SH-SY5Y (cell line): ENCODE measurements around the gene IL1RL2.

Experiments used
- GATA2 ChIP-seq: IDR thresholded peaks from 2 replicates; pipeline ENCODE4 v1.6.1; 2011; ENCODE audit warnings: mild to moderate bottlenecking, low read depth, low read length
- GATA3 ChIP-seq: IDR thresholded peaks from 2 replicates; pipeline ENCODE4 v1.6.1; 2011; ENCODE audit warnings: low read depth, mild to moderate bottlenecking, low read length, moderate library complexity

Gene IL1RL2

DNA sequence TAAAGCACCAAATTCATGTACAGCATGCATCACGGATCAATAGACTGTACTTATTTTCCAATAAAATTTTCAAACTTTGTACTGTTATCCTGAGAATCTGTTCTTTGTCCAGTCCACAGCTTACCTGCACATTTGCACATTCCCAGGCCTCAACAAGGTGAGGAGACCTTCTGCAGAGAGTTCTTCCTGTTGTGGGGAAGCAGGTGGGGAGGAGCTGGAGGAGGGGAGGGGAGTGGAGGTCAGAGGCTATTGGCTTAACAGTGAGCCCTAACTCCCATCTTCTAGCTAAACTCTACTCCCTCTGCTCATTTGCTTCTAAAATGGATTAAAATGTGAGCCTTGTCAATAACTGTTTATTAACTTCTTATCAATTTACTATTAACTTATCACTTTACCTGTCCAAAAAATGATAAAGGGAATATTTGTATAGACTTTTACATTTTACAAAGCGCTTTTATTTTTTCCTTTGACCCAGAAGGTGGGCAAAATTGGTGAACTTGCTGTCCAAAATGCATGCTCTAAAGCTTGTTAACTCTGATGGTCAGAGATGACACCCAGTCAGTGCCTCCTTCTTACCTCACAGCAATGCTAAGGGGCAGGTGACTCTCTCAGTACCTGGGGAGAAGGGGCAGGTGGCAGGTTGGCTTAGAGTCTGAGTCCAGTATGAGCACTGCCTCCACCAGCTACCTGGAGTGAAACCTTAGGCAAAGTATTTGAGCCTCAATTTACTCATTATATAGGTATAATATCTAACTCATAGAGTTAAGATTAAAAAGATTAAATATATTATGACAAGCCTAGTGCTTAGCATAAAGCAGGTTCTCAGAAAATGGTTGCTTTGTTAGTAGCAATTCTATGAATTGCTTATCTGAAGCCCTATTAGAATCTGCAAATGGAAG, 6.8 kb upstream of the IL1RL2 start:
- TF ChIP-seq GATA2, result no peak
- no peak for TF ChIP-seq GATA3

DNA sequence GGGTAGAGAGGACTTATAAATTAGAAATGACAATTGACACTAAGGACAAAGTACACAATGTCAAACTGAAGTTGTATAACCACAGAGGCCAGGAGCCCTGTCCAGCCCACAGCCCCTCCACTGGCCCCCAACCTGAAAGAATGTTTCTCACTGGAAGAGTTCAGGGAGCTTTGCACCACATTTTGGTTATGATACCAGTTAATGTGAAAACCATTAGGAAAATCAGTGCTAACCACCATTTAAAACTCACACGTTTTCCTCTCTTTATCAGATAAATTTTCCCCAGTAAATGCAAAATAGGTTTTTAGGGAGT, 6.2 kb upstream of the IL1RL2 start:
- no peak for TF ChIP-seq GATA2
- no peak for TF ChIP-seq GATA3

DNA sequence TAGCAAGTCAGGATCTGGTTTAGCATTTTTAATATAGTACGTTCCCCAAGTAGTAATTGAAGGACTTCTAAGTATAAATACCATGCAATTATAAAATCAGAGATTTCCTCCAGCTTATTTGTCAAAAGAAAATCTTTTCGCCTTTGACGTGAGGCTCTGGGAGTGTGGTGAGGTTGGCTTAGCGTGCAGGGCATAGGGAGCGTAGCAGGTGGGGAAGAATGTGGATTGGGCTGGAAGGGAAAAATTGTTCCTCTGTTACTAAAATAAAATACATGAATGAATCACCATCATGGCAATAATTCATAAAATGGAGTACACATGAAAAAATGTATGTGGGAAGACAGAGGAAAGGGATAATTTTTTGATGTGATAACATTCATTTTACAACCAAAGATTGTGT, 5.4 kb upstream of the IL1RL2 start:
- TF ChIP-seq GATA3 (no peak), GATA2 (no peak)

DNA sequence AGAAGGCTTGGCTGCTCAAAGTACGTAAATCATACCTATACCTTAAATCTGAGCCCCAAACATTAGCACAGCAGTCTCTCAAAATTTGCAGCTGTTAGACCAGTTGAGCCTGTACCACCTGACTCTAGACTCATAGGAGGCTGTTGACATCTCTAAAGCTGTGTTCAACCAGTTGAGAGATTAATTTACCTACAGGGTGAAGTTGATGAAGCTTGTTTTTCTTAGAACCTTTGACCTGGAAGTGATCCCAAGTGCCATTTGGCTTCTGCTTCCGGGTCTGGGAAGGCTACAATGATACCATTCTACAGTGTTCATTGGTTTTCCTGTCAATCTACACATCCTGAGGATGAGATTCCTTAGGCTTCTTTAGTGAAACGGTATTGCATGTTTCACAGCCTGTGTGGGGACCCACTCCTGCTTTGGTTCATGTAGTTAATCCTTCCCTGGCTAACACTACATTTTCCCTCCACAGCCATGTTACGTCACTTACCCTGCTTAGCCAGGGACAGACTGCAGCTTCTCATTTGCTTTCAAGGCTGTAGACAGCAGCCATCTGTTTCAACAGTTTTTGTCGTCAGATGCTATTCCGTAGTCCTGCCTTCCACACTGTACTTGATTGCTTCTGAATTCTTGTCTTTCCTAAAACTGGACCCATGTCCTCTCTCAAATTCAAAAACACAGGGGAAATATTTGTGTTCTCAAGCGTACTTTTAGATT, 4.7 kb upstream of the IL1RL2 start:
- no peak for TF ChIP-seq GATA3
- TF ChIP-seq GATA2, result no peak

DNA sequence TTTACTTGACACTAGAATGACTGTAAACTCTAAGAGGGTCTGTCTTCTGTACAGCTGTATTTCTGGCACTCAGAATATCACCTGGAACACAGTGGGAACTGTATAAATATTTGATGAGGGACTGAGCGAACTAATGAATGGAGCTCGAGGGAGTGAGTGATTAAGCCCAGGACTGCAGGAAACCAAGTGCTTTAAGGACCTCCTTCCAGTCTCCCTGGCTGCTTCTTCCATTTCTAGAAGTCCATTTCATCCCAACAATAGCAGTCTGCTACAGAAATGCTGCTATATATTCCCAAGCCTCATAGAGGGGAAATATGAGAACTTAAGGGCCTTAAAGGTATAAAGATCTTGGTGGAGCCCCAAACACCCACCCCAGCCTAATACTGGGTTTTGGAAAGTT, 2.8 kb upstream of the IL1RL2 start:
- TF ChIP-seq GATA3 (no peak), GATA2 (no peak)

DNA sequence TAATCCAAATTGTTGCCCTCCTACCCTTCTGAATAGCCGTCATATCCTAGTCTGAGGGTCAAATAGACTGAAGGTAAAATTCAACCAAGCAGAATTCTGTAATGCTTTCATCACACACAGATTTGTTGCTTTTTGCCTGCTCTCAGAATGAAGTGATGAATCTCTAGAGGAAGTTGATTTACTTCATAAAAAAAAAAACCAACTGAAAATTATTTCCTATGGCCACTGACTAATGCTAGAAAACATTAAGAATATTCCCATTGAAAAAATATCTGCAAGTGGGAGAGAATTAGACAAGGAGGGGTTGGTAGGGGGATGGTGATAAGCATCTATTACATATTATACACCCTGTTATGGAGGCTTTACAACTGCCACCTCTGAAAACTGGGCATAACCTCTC, 2.3 kb upstream of the IL1RL2 start:
- TF ChIP-seq GATA3, result no peak

DNA sequence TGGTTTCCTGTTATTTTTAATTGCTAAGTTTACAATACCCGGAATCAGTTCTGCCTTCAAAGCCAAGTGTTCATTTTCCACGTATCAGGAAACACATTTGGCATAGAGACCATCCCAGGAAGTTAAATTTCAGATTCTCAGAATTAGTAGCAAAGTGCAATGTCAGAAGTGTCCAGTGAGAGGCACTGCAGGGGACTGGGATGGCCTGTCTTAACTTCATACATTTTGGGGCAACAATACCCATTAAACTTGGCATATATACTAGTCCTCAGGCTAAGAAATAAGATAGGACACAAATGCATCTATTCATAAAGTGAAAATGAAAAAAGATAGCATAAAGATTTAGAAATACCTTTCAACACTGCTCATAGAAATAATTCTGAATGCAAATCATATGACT, 1.5 kb upstream of the IL1RL2 start:
- TF ChIP-seq GATA2 (no peak), GATA3 (no peak)

DNA sequence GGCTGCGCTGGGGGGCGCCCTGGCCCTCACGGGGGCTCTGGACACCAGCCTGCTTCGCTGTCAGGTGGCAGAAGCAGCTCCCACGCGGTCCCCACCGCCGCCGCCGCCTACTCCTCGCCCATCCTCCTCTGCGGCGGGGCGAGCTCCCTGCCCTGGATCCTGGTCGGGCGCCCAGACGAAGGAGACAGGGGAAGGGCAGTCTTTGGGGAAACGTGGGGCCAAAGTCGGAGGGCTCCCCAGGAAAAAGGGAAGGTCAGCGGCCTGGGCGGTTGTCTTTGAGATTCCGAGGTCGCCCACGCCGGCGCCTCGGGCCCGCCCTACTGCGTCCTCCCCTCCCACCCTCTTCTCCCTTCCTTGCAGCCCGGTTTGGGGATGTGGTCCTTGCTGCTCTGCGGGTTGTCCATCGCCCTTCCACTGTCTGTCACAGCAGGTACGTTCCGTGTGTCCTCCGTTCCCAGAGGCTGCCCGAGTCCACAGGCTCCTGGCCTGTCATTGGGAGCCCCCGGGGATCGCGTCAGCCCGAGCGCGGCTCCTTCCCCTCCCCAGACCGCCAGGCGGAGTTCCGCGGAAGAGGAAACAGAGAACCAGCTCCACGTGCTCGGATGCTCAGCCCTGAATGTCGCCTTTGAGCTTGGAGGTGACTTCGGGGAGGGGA, 800 bp downstream of the IL1RL2 start:
- TF ChIP-seq GATA2 (no peak), GATA3 (no peak)

DNA sequence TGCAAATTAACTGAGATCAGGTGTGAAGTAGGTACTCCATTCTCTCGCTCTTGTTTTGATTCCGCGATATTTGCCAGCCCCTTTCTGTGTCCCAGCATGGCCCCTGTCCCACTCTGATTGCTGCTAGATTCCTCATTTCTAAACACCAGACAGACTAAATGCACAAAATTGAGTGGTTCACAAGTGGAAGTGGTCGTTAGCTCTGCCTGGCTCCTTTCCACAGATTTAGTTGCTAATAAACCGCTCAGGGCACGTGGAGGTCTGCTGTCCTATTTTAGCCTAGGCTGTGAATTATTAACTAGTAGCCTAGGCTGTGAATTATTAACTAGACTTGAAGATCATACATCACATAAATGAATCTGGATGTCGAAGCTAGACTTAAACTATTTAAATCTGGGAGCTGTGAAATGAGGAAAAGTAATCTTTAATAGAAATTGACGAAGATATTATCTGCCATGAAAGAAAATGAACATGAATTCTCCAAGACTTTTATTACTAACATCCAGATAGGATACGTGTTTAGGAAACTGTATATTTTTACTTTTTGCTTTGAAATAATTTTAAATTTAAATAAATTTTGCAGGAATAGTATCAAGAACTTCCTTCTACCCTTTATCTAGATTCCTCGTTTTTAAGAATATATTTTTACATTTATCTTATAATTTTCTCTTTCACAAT, 3.7 kb downstream of the IL1RL2 start:
- TF ChIP-seq GATA3, result no peak
- TF ChIP-seq GATA2, result no peak

DNA sequence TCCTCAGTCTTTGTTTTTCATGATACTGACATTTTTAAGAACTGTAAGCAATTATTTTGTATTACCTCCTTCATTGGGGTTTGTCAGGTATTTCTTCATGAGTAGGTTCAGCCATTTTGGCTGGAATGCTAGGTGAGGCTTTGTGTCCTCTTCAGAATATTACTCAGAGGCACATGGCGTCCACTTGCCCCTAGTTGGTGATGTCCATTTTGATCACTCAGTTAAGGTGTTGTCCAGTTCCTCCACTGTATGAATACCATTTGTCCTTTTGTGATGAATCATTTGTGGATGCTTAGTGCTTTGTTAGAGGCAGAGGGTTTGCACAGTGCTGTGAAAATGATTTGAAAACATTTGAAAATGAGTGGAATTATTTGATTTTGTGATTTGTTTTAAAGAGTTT, 4.7 kb downstream of the IL1RL2 start:
- TF ChIP-seq GATA2 (no peak), GATA3 (no peak)

DNA sequence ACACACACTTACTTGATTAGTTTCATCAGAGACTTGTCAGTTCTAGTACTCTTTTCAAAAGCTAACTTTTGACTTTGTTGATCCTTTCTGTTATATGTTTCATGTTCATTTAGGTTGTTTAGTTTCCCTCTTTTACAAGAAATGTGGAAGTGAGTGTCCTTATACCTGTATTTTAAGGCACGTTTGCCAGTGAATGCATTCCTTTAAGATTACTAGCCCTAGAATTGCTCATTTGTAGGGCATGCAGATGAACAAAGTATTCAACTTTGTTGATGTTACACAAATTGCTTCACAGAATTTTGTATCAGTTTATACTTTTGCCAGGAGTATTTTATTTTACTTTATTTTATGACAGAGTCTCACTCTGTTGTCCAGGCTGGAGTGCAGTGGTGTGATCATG, 6.3 kb downstream of the IL1RL2 start:
- TF ChIP-seq GATA2 (no peak), GATA3 (no peak)

DNA sequence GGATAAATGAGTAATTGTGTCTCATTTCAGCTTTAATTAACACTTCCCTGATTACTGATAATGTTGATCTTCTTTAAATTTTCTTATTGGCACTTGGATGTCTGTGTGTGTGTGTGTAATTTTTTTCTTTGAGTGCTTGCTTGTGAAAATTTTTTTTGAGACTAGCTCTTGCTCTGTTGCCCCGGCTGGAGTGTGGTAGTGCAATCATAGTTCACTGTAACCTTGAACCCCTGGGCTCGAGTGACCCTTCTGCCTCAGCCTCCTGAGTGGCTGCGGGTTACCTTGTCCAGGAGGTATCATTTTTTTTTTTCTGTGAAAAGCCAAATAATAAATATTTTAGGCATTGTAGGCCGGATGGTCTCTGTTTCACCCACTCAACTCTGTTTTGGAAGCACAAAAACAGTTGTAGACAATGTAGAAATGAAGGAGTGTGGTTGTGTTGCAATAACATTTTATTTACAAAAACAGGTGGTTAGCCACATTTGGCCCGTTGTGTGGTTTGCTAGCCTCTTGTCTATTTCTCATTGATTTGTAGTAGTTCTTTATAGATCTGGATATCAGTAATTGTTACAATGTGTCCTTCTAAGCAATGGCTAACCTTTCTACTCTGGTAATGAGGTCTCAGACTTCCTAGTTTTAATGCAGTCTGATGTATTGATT, 7.9 kb downstream of the IL1RL2 start:
- TF ChIP-seq GATA3, result no peak
- TF ChIP-seq GATA2, result no peak

DNA sequence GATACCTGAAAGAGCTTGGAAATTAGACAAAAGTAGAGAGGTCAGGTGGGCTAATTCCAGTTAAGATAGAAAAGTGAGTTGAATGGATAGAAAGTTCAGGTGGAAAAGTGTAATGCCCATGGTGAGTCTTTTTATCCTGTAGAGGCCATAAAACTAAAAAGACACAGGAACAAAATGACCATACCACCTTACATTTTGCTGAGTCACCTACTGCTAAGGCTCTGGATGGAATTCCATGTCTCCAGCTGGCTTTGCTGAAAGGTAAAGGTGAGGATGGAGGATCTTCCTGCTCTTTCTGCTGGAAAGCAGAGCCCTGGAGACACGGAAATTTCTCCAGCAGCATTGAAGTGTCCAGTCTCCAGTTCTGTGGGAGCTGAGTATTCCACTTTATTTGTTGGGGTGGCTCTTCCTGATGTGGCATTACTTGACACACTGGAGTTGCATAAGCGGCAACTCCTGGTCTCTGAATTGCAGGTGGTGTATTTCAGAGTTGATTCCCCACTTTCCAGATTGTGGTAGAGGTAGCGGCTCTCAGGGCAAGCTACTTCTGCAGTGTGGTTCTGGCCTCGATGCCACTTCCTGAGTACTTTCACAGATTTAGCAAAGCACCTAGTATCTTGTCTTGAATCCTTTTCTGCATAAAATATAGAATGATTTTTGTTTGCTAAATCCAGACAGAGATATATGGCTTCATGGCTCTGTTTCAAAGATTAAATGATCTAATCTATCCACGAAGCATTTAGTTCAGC, 10.7 kb downstream of the IL1RL2 start:
- TF ChIP-seq GATA2 (no peak), GATA3 (no peak)
